ENCODE results near the gene BORCS5.

- TF ChIP-seq CTCF (IDR thresholded peaks at IDR 0.05), result no peak
- TF ChIP-seq POLR2A (IDR thresholded peaks at IDR 0.05), result no peak
These were observed 41.0 kb upstream of the BORCS5 start for GRCh38 chr12:12315838-12316237.

All from testis (tissue), 2 donors.